GM23338 (cell line): ENCODE results near the gene DTYMK. TPM values are rescaled to one million over a fixed set of nuclear protein-coding genes. Genes with fewer than 3 reads are reported as not detected.

Experiments
- ATAC-seq: fragments of 200-7000 bp; cut with Tn5 transposase; 3 replicates; pipeline ENCODE4 v1.9.1; 2020
- DNase-seq: peaks from one replicate; pipeline ENCODE4 v3.0.0-alpha.2; 2015; ENCODE audit warnings: low spot score
- H2AFZ ChIP-seq: fragments of 200-600 bp; sonication (generic); 2 replicates; pipeline ENCODE4 v1.8.0; 2016; ENCODE audit warnings: antibody characterized with exemption, mild to moderate bottlenecking, moderate library complexity
- H3F3A ChIP-seq: fragments of 200-600 bp; sonication (generic); replicated peaks from 2 replicates; pipeline ENCODE4 v1.8.0; 2017; ENCODE audit warnings: antibody characterized with exemption, mixed run types, low read depth
- H3K27ac ChIP-seq: fragments of 200-600 bp; sonication (generic); 2 replicates; pipeline ENCODE4 v1.6.1; 2016; ENCODE audit warnings: low read depth
- H3K27me3 ChIP-seq: fragments of 200-600 bp; sonication (generic); 2 replicates; pipeline ENCODE4 v1.8.0; 2016; ENCODE audit warnings: mild to moderate bottlenecking, mixed run types, moderate library complexity; ENCODE audit not compliant: insufficient read depth
- H3K36me3 ChIP-seq: fragments of 200-600 bp; sonication (generic); 2 replicates; pipeline ENCODE4 v1.8.0; 2016; ENCODE audit warnings: mild to moderate bottlenecking; ENCODE audit not compliant: insufficient read depth
- H3K4me1 ChIP-seq: fragments of 200-600 bp; sonication (generic); 2 replicates; pipeline ENCODE4 v1.8.0; 2016; ENCODE audit warnings: mild to moderate bottlenecking, moderate library complexity; ENCODE audit not compliant: insufficient read depth
- H3K4me2 ChIP-seq: fragments of 200-600 bp; sonication (generic); 2 replicates; pipeline ENCODE4 v1.7.1; 2017; ENCODE audit warnings: mixed run types
- H3K4me3 ChIP-seq: fragments of 200-600 bp; sonication (generic); 2 replicates; pipeline ENCODE4 v1.6.1; 2016; ENCODE audit warnings: mixed run types
- H3K79me2 ChIP-seq: fragments of 200-600 bp; sonication (generic); replicated peaks from 2 replicates; pipeline ENCODE4 v1.8.0; 2017; ENCODE audit warnings: mild to moderate bottlenecking; ENCODE audit not compliant: insufficient read depth
- H3K9me2 ChIP-seq: fragments of 200-600 bp; sonication (generic); 2 replicates; pipeline ENCODE4 v1.8.0; 2017; ENCODE audit not compliant: insufficient read depth
- H4K20me1 ChIP-seq: fragments of 200-600 bp; sonication (generic); replicated peaks from 2 replicates; pipeline ENCODE4 v1.8.0; 2017; ENCODE audit warnings: mild to moderate bottlenecking; ENCODE audit not compliant: insufficient read depth
- H3K27ac Mint-ChIP-seq: 2 replicates; pipeline ENCODE4 v1.8.0; 2020; ENCODE audit warnings: inconsistent platforms, mild to moderate bottlenecking, moderate library complexity, mixed read lengths
- H3K27me3 Mint-ChIP-seq: 3 replicates; pipeline ENCODE4 v1.8.0; 2022; ENCODE audit warnings: low read depth, mild to moderate bottlenecking, moderate library complexity, mixed read lengths, inconsistent platforms; ENCODE audit not compliant: insufficient read depth, poor library complexity
- H3K36me3 Mint-ChIP-seq: 3 replicates; pipeline ENCODE4 v1.8.0; 2021; ENCODE audit warnings: low read depth, mild to moderate bottlenecking, inconsistent platforms, moderate library complexity, mixed read lengths
- H3K4me1 Mint-ChIP-seq: 3 replicates; pipeline ENCODE4 v1.8.0; 2020; ENCODE audit warnings: mild to moderate bottlenecking, inconsistent platforms, mixed read lengths
- H3K4me3 Mint-ChIP-seq: 3 replicates; pipeline ENCODE4 v1.8.0; 2021; ENCODE audit warnings: moderate library complexity, mild to moderate bottlenecking, inconsistent platforms, mixed read lengths
- H3K9me3 Mint-ChIP-seq: 3 replicates; pipeline ENCODE4 v1.8.0; 2020; ENCODE audit warnings: moderate library complexity, mild to moderate bottlenecking, inconsistent platforms, mixed read lengths
- CREB1 ChIP-seq: fragments of 250-450 bp; sonication (Bioruptor Pico); IDR thresholded peaks from 2 replicates; pipeline ENCODE4 v1.5.0; 2020; ENCODE audit warnings: low read depth, mild to moderate bottlenecking, moderate library complexity
- ETS1 ChIP-seq: IDR thresholded peaks from 2 replicates; pipeline ENCODE4 v1.6.1; 2016; ENCODE audit warnings: antibody characterized with exemption
- NANOG ChIP-seq: IDR thresholded peaks from 2 replicates; pipeline ENCODE4 v1.6.1; 2016; ENCODE audit warnings: antibody characterized with exemption, borderline replicate concordance
- POLR2AphosphoS5 ChIP-seq: IDR thresholded peaks from 2 replicates; pipeline ENCODE4 v1.6.1; 2016; ENCODE audit warnings: antibody characterized with exemption, low read depth
- ZNF462 ChIP-seq: fragments of 250-450 bp; sonication (Bioruptor Pico); IDR thresholded peaks from 2 replicates; pipeline ENCODE4 v1.5.0; 2020; ENCODE audit warnings: mild to moderate bottlenecking, moderate library complexity
- polyA plus RNA-seq: library from polyadenylated mRNA; unstranded; fragments of >200 nt; fragmentation: Nextera tagmentation; extraction: Ambion mirVana; gene quantifications from 2 replicates; pipeline ENCODE4 v1.2.1, GENCODE V29; 2016
- total RNA-seq: library from RNA; depleted of rRNA; stranded (reverse); fragments of >200 nt; shearing (Covaris generic); gene quantifications from 2 replicates; pipeline ENCODE4 v1.2.3, GENCODE V29; 2014
- TF ChIP-seq, protein P1 (sequence below), 2 experiments: fragments of 200-600 bp in 1 of 2; sonication (generic) in 1 of 2; conservative IDR thresholded peaks; 2 replicates each; pipeline versions ENCODE4 v1.5.1 to v1.6.1; 2016 to 2017; ENCODE audit warnings: antibody characterized with exemption in 2 of 2, low read depth in 2 of 2, mild to moderate bottlenecking in 2 of 2, moderate library complexity in 1 of 2
- TF ChIP-seq, protein P2 (sequence below): IDR thresholded peaks from one replicate; pipeline ENCODE4 v1.6.1; 2018; ENCODE audit warnings: antibody characterized with exemption; ENCODE audit not compliant: unreplicated experiment

DTYMK gene
- total and polyA plus RNA-seq, 2 experiments from 2014 or later: 55.4 to 65.4 TPM

GRCh38 chr2:241726459-241726858 lies 39.8 kb upstream of the DTYMK start:
- H3K79me2 ChIP-seq: no peaks in the 10 kb centered on the region
- TF ChIP-seq ZNF462 (CRISPR knock-in tag): no peak
- TF ChIP-seq, protein P1, sequence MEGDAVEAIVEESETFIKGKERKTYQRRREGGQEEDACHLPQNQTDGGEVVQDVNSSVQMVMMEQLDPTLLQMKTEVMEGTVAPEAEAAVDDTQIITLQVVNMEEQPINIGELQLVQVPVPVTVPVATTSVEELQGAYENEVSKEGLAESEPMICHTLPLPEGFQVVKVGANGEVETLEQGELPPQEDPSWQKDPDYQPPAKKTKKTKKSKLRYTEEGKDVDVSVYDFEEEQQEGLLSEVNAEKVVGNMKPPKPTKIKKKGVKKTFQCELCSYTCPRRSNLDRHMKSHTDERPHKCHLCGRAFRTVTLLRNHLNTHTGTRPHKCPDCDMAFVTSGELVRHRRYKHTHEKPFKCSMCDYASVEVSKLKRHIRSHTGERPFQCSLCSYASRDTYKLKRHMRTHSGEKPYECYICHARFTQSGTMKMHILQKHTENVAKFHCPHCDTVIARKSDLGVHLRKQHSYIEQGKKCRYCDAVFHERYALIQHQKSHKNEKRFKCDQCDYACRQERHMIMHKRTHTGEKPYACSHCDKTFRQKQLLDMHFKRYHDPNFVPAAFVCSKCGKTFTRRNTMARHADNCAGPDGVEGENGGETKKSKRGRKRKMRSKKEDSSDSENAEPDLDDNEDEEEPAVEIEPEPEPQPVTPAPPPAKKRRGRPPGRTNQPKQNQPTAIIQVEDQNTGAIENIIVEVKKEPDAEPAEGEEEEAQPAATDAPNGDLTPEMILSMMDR (conservative IDR thresholded peaks at IDR 0.05; ENCODE audit: low read depth in 2 of 2): no peak
- TF ChIP-seq CREB1 (CRISPR knock-in tag): no peak
- TF ChIP-seq POLR2AphosphoS5: no peak
- TF ChIP-seq, protein P2, sequence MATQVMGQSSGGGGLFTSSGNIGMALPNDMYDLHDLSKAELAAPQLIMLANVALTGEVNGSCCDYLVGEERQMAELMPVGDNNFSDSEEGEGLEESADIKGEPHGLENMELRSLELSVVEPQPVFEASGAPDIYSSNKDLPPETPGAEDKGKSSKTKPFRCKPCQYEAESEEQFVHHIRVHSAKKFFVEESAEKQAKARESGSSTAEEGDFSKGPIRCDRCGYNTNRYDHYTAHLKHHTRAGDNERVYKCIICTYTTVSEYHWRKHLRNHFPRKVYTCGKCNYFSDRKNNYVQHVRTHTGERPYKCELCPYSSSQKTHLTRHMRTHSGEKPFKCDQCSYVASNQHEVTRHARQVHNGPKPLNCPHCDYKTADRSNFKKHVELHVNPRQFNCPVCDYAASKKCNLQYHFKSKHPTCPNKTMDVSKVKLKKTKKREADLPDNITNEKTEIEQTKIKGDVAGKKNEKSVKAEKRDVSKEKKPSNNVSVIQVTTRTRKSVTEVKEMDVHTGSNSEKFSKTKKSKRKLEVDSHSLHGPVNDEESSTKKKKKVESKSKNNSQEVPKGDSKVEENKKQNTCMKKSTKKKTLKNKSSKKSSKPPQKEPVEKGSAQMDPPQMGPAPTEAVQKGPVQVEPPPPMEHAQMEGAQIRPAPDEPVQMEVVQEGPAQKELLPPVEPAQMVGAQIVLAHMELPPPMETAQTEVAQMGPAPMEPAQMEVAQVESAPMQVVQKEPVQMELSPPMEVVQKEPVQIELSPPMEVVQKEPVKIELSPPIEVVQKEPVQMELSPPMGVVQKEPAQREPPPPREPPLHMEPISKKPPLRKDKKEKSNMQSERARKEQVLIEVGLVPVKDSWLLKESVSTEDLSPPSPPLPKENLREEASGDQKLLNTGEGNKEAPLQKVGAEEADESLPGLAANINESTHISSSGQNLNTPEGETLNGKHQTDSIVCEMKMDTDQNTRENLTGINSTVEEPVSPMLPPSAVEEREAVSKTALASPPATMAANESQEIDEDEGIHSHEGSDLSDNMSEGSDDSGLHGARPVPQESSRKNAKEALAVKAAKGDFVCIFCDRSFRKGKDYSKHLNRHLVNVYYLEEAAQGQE: no peak
- no peak for TF ChIP-seq ETS1
- no peak for TF ChIP-seq NANOG
- H3K36me3 ChIP-seq: peaks cover 7% of the 10 kb centered on the region
- H2AFZ ChIP-seq: no peak overlapping the region
- no peaks in the 10 kb centered on the region; the same call in 1 of the 2 replicates for H3K4me1 ChIP-seq
- Mint-ChIP-seq H3K4me3 (no peak overlapping the region), H3K4me1 (no peaks in the 10 kb centered on the region), H3K27me3 (peaks cover 14% of the 10 kb centered on the region), H3K36me3 (peaks cover 40% of the 10 kb centered on the region), H3K9me3 (peaks cover 25% of the 10 kb centered on the region), H3K27ac (no peak overlapping the region)
- no peak overlapping the region for H3K27ac ChIP-seq
- H3K27me3 ChIP-seq: no peaks in the 10 kb centered on the region
- ATAC-seq: no peak
- H3K4me2 ChIP-seq: no peak overlapping the region
- DNase-seq: no peak
- H3F3A ChIP-seq: no peaks in the 10 kb centered on the region
- H3K9me2 ChIP-seq: no peaks in the 10 kb centered on the region
- peaks cover 5% of the 10 kb centered on the region for H4K20me1 ChIP-seq
- no peak overlapping the region for H3K4me3 ChIP-seq
